Activated CD8-positive, alpha-beta memory T cell treated with anti-CD3 and anti-CD28 coated beads for 48 hours (primary cell): Measurements from ENCODE around the gene MSLN.
A peak's percentile ranks its signal among the peaks of the same experiment; 100 is the strongest.

Source experiments
- DNase-seq, 3 experiments: peaks; one replicate each; pipeline ENCODE4 v3.0.0-alpha.2; 2020; ENCODE audit warnings: low read depth in 2 of 3, low spot score in 2 of 3

MSLN gene

DNA sequence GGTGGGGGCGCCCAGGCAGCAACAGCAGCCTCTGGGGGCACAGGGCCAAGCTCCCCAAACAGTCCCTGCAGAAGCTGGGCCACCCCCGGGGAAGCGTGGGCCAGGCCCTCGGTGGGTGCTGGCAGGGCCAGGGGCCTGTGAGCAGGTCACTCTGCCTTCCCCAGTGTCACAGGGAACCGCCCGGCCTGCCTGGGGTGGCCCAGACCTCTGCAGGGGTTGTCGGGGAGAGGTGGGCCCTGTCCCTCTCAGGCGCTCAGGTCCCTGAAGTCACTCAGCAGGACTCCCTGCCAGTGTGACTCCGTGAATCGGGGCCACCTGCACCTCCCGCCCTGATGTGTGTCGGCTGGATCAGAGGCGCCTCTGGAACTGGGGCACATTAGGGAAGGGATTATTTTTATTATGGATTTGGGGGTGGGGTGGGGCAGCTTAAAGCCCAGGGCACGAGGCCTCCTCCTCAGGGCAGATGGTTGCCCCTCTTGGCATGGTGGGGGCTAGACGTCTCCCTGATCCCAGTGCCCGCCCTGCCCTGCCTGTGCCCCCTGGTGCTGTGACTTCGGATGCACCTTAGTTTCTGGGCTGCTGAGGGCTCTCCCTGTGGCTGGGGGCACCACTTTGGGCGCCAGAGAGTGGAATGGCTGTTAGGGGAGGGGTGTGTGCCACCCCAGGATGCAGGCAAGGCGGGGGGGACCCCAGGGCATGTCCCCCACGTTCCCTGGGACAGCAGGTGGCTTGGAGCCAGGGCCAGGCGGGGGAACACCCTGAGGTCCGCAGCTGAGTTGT is 41.2 kb downstream of the MSLN start:
- DNase-seq: no peak

DNA sequence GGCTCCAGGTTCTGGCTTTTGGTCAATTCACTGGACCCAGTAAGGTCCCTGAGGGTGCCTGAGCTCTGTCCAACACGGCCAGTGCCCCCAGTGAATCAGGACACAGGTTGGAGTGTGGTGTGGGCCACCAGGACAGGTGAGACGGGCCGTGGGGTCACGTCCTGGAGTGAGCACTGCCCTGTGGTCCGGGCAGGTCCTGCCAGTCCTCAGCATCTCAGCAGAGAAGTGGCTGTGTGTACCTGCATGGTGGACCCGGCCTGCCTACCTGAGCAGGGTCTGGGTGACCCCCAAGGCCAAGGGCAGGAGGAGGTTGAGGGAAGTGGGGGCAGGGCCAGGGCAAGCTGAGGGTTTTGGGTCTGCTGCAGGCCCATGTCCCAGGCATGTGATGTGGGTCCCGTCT is 41.9 kb downstream of the MSLN start:
- no peak for DNase-seq

DNA sequence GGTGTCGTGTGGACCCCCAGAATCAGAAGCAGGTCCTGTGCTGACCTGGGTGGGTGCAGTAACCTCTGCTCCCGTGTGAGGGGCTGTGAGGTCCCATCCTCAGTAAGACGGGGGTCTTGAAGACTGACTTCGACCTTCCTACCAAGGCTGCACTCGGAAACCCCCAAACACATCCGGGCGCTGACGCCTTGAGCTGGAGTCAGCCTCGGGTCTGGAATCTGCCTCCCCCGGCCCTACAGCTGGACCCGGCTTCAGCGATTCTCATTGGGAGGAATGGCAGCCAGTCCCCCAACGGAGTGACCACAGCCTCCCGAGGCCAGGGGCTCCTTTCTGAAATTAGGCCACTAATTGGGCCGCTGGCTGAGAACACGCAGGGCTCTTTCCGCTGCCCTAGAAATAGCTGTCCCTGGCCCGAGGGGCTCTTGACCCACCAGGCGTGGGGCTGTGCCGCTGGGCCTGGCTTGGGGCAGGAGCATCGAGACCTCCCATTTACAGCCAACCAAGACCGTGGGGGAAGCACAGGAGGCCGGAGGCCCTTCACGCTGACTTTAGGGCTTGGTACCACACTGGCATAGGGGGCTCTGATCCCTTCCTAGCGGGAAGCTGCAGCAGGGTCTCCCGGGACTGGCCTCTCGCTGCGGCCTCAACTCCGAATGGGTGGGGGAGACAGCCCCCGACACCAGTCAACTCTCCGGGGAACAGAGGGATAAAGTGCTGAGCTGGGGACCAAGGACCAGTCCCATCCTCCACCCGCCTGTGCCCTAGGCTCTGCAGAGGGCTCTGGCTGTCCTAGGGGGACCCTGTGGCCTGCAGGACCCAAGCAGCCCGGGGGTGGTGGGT is 42.6 kb downstream of the MSLN start:
- DNase-seq: no peak

DNA sequence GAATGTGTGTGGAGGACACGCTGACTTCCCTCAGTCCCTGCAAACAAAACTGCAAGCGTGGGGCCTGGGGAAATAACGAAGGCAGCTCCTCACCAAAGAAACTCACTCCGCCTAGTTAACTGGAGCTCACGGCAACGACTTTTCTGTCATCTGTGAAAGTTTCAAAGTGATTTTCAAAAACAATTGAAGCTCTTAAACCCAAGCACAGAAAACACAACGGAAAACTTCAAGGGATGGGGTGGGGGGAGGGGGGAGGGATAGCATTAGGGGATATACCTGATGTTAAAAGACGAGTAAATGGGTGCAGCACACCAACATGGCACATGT is 43.2 kb downstream of the MSLN start:
- no peak for DNase-seq

DNA sequence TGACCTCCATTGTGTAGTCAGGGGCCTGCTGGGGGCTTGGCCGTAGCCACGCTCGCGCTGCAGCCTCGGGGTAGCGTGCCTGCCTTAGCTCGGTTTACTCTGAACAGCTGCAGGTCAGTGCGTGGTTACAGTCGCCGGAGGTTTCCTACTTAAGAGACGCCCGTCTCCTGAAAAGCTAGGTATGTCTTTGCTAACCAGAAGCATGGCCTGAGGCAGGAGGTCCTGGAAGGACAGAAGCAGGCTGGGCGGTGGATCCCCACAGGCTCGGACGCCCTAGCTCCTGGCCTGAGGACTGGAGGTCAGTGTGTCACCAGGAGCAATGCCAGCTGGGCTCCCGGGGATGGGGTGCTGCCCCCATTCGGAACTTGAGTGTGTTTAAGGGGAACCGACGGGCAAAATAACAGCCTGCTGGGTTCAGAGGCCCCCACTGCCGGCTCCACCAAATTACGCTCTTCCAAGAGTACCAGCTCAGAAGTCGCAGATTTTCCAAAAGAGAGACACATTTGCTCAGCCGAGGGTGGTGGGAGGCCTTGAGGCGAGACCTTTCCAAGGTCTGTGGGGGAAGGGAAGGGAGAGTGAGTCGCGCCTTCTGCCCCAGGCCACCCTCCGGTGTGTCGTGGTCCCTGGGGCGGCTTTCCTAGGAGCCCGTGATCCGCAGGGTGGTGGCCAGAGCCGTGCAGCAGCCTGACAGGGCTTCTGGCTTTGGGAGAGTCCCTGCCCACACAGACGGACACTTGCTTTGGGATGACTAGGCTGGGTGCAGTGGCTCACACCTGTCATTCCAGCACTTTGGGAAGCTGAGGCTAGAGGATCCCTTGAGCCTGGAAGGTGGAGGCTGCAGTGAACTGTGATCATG is 43.9 kb downstream of the MSLN start:
- DNase-seq: no peak

DNA sequence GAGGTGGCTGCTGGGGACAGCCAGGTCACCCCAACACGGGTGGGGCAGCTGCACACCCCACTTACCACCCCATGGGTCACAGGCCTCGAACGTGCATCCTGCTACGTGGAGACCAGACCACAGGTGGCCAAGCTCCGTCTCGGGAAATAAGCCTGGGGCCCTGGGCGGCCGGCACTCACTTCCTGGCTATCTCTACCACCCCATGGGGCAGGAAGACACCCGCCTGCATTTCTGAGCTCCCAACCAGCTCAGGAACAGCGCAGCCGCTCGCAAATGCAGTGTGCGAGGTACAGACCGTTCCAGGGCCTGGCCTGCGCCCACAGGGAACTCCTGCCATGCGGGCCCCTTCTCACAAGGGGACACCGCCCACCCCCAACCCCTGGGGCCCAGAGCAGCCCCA is 44.9 kb downstream of the MSLN start:
- no peak for DNase-seq

DNA sequence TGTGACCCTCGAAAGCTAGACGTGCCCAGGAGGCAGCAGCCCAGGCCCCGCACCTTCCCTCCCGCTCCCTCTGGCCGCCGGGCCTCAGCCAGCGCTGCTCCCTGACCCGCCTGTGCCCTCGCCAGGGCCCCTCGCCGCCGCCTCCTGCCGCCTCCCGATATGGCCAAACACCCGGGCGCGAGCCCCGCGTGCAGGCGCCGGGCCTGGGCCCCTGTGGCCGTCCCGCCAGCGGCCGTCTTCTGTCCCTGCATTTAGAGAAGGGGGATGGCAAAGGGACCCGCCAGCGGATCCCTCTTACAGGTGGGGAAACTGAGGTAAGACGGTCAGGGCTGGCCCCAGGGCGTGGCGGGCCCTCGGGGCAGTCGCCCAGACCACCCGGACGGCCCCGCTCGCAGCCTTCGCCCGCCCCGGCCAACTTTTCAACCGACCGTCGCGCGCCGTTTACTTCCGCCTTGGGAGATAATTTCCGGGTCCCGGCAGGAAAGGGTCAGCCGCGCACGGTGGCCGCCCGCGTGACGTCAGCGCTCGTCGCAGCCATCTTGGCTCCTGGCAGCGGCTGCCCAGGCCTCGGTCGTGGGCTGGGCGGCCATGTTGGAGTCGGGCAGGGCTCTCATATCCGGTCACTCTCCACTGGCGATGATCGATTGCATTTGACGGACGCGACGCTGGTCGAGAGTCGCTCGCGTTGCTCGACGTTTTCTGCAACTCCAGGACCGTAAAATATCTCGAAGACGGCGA is 47.0 kb downstream of the MSLN start:
- DNase-seq: peak; percentile 66 to 80 (median 70)

DNA sequence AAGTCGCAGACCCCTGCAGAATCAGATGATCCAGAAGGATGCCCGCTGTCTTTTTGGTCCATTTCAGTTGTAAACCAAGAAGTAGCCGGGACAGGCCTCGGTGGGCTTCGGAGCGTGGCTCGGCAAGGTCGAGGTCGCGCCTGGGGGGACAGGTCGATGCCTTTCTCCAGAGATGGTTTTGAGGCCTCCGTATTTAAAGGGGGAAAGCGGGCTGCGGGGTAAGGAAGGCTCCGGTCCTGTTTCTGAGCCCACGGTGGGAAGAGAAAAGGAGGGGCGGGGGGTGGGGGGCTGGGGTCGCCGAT is 47.5 kb downstream of the MSLN start:
- no peak for DNase-seq

DNA sequence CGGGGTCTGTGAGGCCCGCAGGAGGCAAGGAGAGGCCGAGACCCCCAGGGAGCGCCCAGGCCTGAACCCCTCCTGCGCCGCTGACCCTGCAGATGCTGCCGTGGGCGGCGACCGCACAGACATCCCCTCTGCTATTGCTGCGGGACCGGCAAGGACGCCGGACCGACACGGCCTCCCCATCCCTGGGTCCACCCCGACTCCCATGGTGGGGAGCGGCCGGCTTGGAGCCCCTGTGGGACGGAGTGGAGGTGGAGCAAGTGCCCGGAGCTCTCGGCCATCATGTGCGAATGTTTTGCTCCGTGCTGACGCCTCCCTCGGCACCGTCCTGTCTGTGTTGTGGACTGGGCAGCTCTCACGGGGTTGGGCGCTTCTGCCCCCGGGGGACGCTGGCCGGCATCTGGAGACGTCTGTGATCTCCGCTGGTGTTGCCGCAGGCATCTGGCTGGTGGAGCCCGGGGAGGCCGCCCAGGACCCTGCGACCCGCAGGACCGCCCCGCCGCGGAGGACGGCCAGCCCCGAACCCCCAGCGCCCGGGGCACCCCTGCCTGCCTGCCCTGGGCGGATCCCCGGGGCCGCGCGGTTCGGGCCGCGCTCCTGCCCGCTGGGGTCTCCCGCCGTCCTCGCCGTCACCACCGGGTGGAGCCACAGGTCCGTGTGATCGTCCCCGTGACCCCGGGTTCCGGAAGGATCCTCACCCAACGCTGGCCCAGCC is 52.8 kb downstream of the MSLN start:
- DNase-seq: peak in 1 of 3 experiments; percentile 42

DNA sequence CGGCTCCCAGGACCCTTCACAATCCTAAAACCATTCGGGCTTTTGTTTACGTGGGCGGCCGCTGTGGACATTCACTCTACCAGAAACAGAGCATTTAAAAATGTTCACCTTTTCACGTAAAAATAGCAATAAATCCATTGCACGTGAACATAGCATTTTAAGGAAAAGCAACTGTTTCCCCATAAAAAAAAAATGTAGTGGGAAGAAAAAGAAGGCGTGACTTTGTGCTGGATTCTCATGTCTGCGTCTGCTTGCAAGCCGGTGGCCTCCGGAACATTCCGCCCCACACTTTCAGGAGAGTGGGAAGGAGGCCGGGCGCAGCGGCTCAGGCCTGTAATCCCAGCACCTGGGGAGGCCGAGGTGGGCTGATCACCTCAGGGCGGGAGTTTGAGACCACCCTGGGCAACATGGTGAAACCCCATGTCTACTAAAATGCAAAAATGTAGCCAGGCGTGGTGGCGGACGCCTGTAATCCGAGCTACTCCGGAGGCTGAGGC is 53.4 kb downstream of the MSLN start:
- no peak for DNase-seq

DNA sequence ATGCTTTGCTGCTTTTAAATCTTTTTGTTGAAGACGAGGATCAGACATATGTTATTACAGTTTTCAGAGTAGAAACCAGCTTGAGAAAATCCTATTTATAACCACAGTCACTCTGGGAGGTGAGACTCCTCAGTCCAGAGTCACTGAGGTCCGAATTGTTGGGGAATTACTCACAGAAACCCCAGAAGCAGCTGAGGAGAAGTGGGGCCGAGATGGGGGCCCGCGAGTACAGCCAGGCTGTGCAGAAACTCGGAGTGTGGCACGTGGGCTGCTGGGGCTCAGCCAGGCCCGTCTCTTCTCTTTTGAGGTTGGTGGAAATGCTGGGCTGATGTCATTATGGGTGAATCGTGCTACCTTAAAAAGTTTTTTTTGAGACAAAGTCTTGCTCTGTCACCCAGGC is 54.4 kb downstream of the MSLN start:
- no peak for DNase-seq

DNA sequence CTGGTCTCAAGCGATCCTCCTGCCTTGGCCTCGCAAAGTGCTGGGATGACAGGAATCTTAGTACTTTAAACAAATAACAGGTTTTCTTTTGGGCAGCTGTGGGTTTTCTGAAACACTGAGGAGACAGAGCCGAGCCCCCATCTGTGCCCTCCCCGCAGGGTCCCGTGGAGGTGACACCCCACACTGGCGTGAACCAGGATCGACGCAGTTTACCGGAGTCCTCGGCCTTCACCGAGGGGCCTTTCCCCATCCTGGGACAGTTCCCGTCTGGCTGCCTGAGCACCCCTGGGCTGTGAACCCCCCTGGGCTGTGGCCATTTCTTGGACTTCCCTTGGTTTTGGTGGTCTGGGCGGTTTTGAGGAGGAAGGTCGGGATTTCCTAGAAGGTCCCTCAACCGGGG is 55.3 kb downstream of the MSLN start:
- DNase-seq: no peak

DNA sequence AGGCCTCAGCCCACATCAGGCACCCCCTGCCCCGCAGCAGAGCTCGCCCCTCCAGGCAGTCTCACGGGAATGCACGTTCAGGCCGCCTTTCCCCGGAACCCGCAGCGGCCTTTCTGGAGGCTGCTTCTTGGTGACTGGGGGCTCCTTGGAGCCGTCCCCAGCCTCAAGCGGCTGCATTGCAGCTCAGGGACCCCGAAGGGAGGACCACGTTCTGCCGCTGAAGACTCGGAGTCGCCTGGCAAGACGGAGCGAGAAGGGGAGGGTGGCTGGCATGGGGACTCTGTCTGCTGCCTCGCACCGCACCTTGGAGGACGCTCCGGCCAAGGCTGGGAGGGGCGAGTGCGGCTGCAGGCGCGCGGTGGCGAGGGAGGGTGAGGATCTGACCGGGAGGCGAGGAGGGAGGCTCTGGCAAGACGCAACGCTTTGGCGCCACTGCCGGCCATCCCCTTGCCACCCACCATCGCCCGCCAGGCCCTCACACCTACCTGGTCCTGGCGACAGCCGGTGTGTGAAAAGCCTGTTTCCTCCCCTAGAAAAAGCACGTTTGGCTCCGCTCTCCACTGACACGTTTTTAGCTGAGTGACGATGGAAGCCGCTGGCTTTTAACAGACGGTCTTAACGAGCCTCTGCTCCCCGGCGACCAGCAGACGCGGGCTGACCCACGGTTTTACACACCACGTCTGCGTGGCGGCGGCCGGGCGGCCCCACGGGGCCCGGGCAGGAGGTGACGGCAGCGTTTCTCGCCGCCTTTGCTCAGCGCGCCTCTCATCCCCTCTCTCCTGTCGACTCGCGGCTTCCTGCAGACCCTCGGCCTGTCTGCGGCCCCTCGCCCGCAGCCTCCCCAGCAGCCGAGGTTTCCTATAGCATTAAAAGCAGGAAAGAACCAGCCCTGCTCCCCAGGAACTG is 56.7 kb downstream of the MSLN start:
- DNase-seq: no peak

DNA sequence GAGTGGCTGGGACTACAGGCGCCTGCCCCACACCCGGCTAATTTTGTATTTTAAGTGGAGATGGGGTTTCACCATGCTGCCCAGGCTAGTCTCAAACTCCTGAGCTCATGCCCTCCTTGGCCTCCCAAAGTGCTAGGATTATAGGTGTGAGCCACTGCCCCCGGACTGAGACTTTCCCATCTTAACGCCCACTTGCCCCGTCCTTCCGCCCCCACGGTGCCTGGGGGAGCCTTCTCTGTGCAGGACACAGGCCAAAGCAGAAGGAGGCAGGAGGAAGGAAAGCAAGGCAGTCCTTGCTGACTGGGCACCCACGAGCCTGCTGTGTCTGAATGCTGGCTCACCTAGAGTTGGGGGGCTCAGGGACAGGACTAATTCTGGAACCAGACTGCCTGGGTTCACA is 57.6 kb downstream of the MSLN start:
- DNase-seq: no peak
